Measurements from ENCODE around the gene UBFD1.

GRCh38 chr16:23509782-23510163 lies 47.8 kb upstream of the UBFD1 start:
- TF ChIP-seq TARDBP (IDR thresholded peaks at IDR 0.05) = no peak
- no peak for TF ChIP-seq ARNT (IDR thresholded peaks at IDR 0.05)
